Measurements from ENCODE around the gene SLC6A3. TPM values are rescaled to one million over a fixed set of nuclear protein-coding genes. Genes with fewer than 3 reads are reported as not detected.

SLC6A3 gene
- total RNA-seq, 4 donors from 2014 or later, result 0.16 TPM; not detected in 3

- TF ChIP-seq POLR2A (IDR thresholded peaks at IDR 0.05), result no peak
- no peak for TF ChIP-seq POLR2AphosphoS5 (IDR thresholded peaks at IDR 0.05)
- TF ChIP-seq, protein P1, sequence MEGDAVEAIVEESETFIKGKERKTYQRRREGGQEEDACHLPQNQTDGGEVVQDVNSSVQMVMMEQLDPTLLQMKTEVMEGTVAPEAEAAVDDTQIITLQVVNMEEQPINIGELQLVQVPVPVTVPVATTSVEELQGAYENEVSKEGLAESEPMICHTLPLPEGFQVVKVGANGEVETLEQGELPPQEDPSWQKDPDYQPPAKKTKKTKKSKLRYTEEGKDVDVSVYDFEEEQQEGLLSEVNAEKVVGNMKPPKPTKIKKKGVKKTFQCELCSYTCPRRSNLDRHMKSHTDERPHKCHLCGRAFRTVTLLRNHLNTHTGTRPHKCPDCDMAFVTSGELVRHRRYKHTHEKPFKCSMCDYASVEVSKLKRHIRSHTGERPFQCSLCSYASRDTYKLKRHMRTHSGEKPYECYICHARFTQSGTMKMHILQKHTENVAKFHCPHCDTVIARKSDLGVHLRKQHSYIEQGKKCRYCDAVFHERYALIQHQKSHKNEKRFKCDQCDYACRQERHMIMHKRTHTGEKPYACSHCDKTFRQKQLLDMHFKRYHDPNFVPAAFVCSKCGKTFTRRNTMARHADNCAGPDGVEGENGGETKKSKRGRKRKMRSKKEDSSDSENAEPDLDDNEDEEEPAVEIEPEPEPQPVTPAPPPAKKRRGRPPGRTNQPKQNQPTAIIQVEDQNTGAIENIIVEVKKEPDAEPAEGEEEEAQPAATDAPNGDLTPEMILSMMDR (IDR thresholded peaks at IDR 0.05), result no peak
- TF ChIP-seq EP300 (IDR thresholded peaks at IDR 0.05), result no peak
- H3K4me1 ChIP-seq, result no peaks in the 10 kb centered on the region
- no peaks in the 10 kb centered on the region for H3K27me3 ChIP-seq
- 87% methylated on average over 6 of the region's 15 CpGs for WGBS
- no peak for DNase-seq (ENCODE audit: low spot score in 2 of 2)
- peaks cover 37% of the 10 kb centered on the region for H3K36me3 ChIP-seq
- H3K4me3 ChIP-seq, result no peak overlapping the region
- H3K27ac ChIP-seq, result no peak overlapping the region
- no peaks in the 10 kb centered on the region for H3K9me3 ChIP-seq
Observed at GRCh38 chr5:1485579-1486118, 40.4 kb upstream of the SLC6A3 start.

- H3K36me3 ChIP-seq, result peaks cover 37% of the 10 kb centered on the region
Observed at GRCh38 chr5:1484730-1485578, 39.7 kb upstream of the SLC6A3 start.

GRCh38 chr5:1483856-1484729 lies 38.9 kb upstream of the SLC6A3 start:
- no peak for TF ChIP-seq EP300 (IDR thresholded peaks at IDR 0.05)
- TF ChIP-seq, protein P1 (IDR thresholded peaks at IDR 0.05), result no peak
- no peak for TF ChIP-seq POLR2A (IDR thresholded peaks at IDR 0.05)
- no peak for TF ChIP-seq POLR2AphosphoS5 (IDR thresholded peaks at IDR 0.05)
- H3K36me3 ChIP-seq, result peaks cover 38% of the 10 kb centered on the region
- WGBS, result 90% methylated on average over 26 of the region's 33 CpGs
- no peak overlapping the region for H3K4me3 ChIP-seq
- H3K27ac ChIP-seq, result no peak overlapping the region
- H3K9me3 ChIP-seq, result no peaks in the 10 kb centered on the region
- no peaks in the 10 kb centered on the region for H3K27me3 ChIP-seq
- DNase-seq (ENCODE audit: low spot score in 2 of 2), result no peak
- H3K4me1 ChIP-seq, result peaks cover 2% of the 10 kb centered on the region

More at GRCh38 chr5:1484730-1485578, 39.7 kb upstream of the SLC6A3 start:
- Histone ChIP-seq H3K27ac (no peak overlapping the region), H3K9me3 (no peaks in the 10 kb centered on the region), H3K4me1 (no peaks in the 10 kb centered on the region), H3K4me3 (no peak overlapping the region), H3K27me3 (no peaks in the 10 kb centered on the region)
- TF ChIP-seq POLR2A (IDR thresholded peaks at IDR 0.05) (no peak), EP300 (IDR thresholded peaks at IDR 0.05) (no peak), POLR2AphosphoS5 (IDR thresholded peaks at IDR 0.05) (no peak)
- TF ChIP-seq, protein P1 (IDR thresholded peaks at IDR 0.05), result no peak
- DNase-seq (ENCODE audit: low spot score in 2 of 2), result no peak
- WGBS, result 83% methylated on average over 11 of the region's 20 CpGs

- no peaks in the 10 kb centered on the region for H3K27me3 ChIP-seq
- TF ChIP-seq POLR2A (IDR thresholded peaks at IDR 0.05), result no peak
- no peak for TF ChIP-seq EP300 (IDR thresholded peaks at IDR 0.05)
- TF ChIP-seq, protein P1 (IDR thresholded peaks at IDR 0.05), result no peak
- no peak for TF ChIP-seq POLR2AphosphoS5 (IDR thresholded peaks at IDR 0.05)
- H3K27ac ChIP-seq, result no peak overlapping the region
- DNase-seq (ENCODE audit: low spot score in 2 of 2), result no peak
- peaks cover 2% of the 10 kb centered on the region for H3K4me1 ChIP-seq
- no peak overlapping the region for H3K4me3 ChIP-seq
- peaks cover 38% of the 10 kb centered on the region for H3K36me3 ChIP-seq
- 97% methylated on average over 13 of the region's 13 CpGs for WGBS
- no peaks in the 10 kb centered on the region for H3K9me3 ChIP-seq
Observed at GRCh38 chr5:1483064-1483463, 37.8 kb upstream of the SLC6A3 start.

Data from suprapubic skin (tissue), 4 donors.